A673 (cell line): Measurements from ENCODE around the gene CHRNA1. TPM values are rescaled to one million over a fixed set of nuclear protein-coding genes. Genes with fewer than 3 reads are reported as not detected.
A peak's percentile ranks its signal among the peaks of the same experiment; 100 is the strongest.

Experiments used
- BruUV-seq: library from RNA; stranded (reverse); fragments of 400-500 nt; replicated peaks from 2 replicates; lab custom pipeline; 2021; lab: Mats Ljungman, UMichigan
- CTCF ChIA-PET: fragments of 300-600 bp; sonication (Branson Sonifier 250); formaldehyde crosslinking; loops from one replicate; lab custom pipeline; 2022; ENCODE audit warnings: antibody characterized with exemption; lab: Charles Lee
- POLR2A ChIA-PET: fragments of 300-600 bp; sonication (Branson Sonifier 250); formaldehyde crosslinking; loops from one replicate; lab custom pipeline; 2022; ENCODE audit warnings: antibody characterized with exemption; ENCODE audit not compliant: low non-redundant PET; lab: Charles Lee
- DNase-seq: peaks from one replicate; pipeline ENCODE4 v3.0.0-alpha.2; 2015; ENCODE audit warnings: low spot score
- H3K27ac ChIP-seq: fragments of 200-600 bp; sonication (generic); 2 replicates; pipeline ENCODE4 v1.5.1; 2016; ENCODE audit warnings: mixed run types, low read depth, mild to moderate bottlenecking, mixed read lengths, antibody characterized with exemption, low read length; ENCODE audit not compliant: poor library complexity, severe bottlenecking
- H3K27me3 ChIP-seq: fragments of 200-600 bp; sonication (generic); replicated peaks from 2 replicates; pipeline ENCODE4 v1.6.1; 2017; ENCODE audit warnings: mixed run types, low read depth, mild to moderate bottlenecking, mixed read lengths, antibody characterized with exemption, low read length; ENCODE audit not compliant: insufficient read depth, poor library complexity
- H3K36me3 ChIP-seq: fragments of 200-600 bp; sonication (generic); 2 replicates; pipeline ENCODE4 v1.6.1; 2016; ENCODE audit warnings: mixed run types, mild to moderate bottlenecking, mixed read lengths, antibody characterized with exemption, low read length; ENCODE audit not compliant: insufficient read depth, poor library complexity, severe bottlenecking
- H3K4me1 ChIP-seq: fragments of 200-600 bp; sonication (generic); 2 replicates; pipeline ENCODE4 v1.6.1; 2017; ENCODE audit warnings: mixed run types, mild to moderate bottlenecking, mixed read lengths, antibody characterized with exemption, low read length; ENCODE audit not compliant: insufficient read depth, poor library complexity, severe bottlenecking
- H3K4me3 ChIP-seq: fragments of 200-600 bp; sonication (generic); 2 replicates; pipeline ENCODE4 v1.5.1; 2016; ENCODE audit warnings: low read depth, mixed run types, mild to moderate bottlenecking, mixed read lengths, low read length; ENCODE audit not compliant: poor library complexity, severe bottlenecking
- H3K9me3 ChIP-seq: fragments of 200-600 bp; sonication (generic); 2 replicates; pipeline ENCODE4 v1.6.1; 2016; ENCODE audit warnings: mixed run types, low read depth, mild to moderate bottlenecking, mixed read lengths, antibody characterized with exemption, low read length; ENCODE audit not compliant: poor library complexity, severe bottlenecking
- CTCF ChIP-seq: fragments of 300-800, 200-600 bp; sonication (generic); conservative IDR thresholded peaks from 2 replicates; pipeline ENCODE4 v1.5.1; 2017; ENCODE audit warnings: low read depth, mild to moderate bottlenecking, antibody characterized with exemption, low read length, moderate library complexity, mixed read lengths
- EZH2 ChIP-seq: fragments of 200-600 bp; sonication (generic); IDR thresholded peaks from 2 replicates; pipeline ENCODE4 v1.6.1; 2017; ENCODE audit warnings: borderline replicate concordance, low read depth, mild to moderate bottlenecking, mixed read lengths, antibody characterized with exemption, low read length; ENCODE audit not compliant: poor library complexity, severe bottlenecking
- intact Hi-C: fragments of 100-400 bp; cut with micrococcal nuclease; formaldehyde crosslinking; loops from one replicate; pipeline ENCODE4 v1.10.0; 2022; ENCODE audit not compliant: unreplicated experiment
- total RNA-seq: library from RNA; stranded (reverse); gene quantifications from 2 replicates; pipeline ENCODE4 v1.2.3, GENCODE V29; 2021

The CHRNA1 gene
- total RNA-seq, 1 experiment from 2014 or later = not detected

GRCh38 chr2:174780856-174781255 lies 16.6 kb upstream of the CHRNA1 start:
- TF ChIP-seq EZH2 (no peak), CTCF (no peak)
- no peak overlapping the region for H3K27ac ChIP-seq
- ChIA-PET CTCF (interaction anchor here (1.5 kb wide), 1 partner anchor 9 kb away, joined by 4 read pairs; no protein-coding TSS in a partner anchor), POLR2A (no interaction called here)
- no peak overlapping the region for H3K4me3 ChIP-seq
- peaks cover 3% of the 10 kb centered on the region for H3K4me1 ChIP-seq
- H3K27me3 ChIP-seq = no peaks in the 10 kb centered on the region
- H3K9me3 ChIP-seq = no peaks in the 10 kb centered on the region
- BruUV-seq = no TSS peak
- no peak for DNase-seq
- intact Hi-C loops = no loop called here
- no peaks in the 10 kb centered on the region for H3K36me3 ChIP-seq

DNA sequence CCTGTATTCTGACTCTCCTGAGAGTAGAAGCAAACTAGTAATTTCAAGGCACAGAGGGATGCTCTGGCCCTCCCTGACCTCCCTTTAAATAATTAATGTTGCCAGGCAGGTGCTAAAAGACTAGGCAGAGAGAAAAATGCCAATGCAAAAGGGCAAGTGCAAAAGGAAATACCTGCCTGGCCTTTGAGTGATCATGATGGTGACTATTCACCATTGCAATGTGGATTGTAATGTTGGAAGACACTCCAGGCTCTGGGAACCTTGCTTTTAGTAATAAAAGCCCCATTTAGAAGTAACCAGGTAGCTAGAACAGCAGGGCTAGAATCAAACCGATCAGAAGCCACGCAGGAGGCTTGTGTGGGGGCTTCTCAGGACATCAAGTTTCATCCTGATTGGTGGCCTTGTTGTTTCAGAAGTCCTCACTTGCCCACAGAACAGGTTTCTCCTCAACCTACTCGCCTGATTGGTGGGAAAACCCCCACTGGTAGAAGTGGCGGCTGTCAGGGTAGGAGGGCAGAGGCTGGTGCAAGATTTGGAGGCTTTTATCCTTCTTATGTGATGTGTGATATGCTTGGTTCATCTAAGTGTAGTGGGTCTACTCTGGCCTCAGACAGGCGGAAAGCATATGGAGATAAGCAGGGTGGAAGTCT lies 16.0 kb upstream of the CHRNA1 start:
- POLR2A ChIA-PET = no interaction called here

DNA sequence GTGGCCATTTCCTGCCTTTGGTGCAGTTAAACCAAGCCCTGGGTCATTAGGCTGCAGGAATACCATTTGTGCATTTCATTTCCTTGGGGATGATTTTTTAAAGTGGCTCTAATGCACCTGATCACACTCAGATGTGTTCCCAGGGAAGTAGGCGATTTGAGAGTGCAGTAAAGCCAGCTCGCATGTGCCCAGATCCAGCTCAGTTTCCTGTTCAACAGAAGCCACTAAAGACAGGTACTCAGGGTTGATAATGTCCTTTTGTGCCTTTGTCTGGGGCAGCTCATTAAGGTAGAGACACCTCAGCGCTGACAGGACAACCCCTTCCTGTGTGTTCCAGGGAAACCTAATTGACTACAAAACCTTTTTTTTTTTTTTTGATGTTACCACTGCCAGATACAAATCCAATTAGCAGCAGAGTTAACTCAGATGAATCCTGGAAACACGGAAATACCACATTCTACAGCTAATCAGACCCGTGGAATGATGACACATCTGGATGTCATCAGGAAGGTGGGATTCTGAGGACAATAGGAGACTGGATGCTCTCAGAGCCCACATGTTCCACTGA lies 15.2 kb upstream of the CHRNA1 start:
- DNase-seq = peak; percentile 28
- ChIA-PET POLR2A (no interaction called here), CTCF (no interaction called here)
- intact Hi-C loops = no loop called here
- Histone ChIP-seq H3K36me3 (no peaks in the 10 kb centered on the region), H3K9me3 (no peaks in the 10 kb centered on the region), H3K4me1 (peaks cover 3% of the 10 kb centered on the region), H3K27me3 (no peaks in the 10 kb centered on the region), H3K4me3 (no peak overlapping the region), H3K27ac (no peak overlapping the region)
- no TSS peak for BruUV-seq
- TF ChIP-seq CTCF = no peak
- no peak for TF ChIP-seq EZH2

More for the DNA sequence above, 16.0 kb upstream of the CHRNA1 start:
- intact Hi-C loops = no loop called here
- no peak overlapping the region for H3K4me3 ChIP-seq
- H3K36me3 ChIP-seq = no peaks in the 10 kb centered on the region
- H3K27me3 ChIP-seq = no peaks in the 10 kb centered on the region
- H3K4me1 ChIP-seq = peaks cover 3% of the 10 kb centered on the region
- no TSS peak for BruUV-seq
- no peak for TF ChIP-seq CTCF
- TF ChIP-seq EZH2 = no peak
- no peak overlapping the region for H3K27ac ChIP-seq
- DNase-seq = no peak
- CTCF ChIA-PET = interaction anchor here (1.5 kb wide), 1 partner anchor 9 kb away, joined by 4 read pairs; no protein-coding TSS in a partner anchor
- no peaks in the 10 kb centered on the region for H3K9me3 ChIP-seq
